Endothelial cell of umbilical vein (primary cell): ENCODE measurements around the gene TBX1. TPM values are rescaled to one million over a fixed set of nuclear protein-coding genes. Genes with fewer than 3 reads are reported as not detected.

Source experiments
- BruUV-seq: library from RNA; stranded (reverse); fragments of 400-500 nt; replicated peaks from 2 replicates; lab custom pipeline; 2021; lab: Mats Ljungman, UMichigan
- CTCF ChIA-PET: fragments of 300-600, 350-600 bp; sonication (Branson Sonifier 250); formaldehyde crosslinking; loops from one replicate; lab custom pipeline; 2021; ENCODE audit warnings: antibody characterized with exemption, inconsistent platforms; lab: Charles Lee
- POLR2A ChIA-PET: fragments of 300-600, 350-600 bp; sonication (Branson Sonifier 250); formaldehyde crosslinking; loops from one replicate; lab custom pipeline; 2021; ENCODE audit warnings: antibody characterized with exemption, inconsistent platforms; lab: Charles Lee
- DNase-seq: peaks from one replicate; pipeline ENCODE4 v3.0.0-alpha.2; 2011; ENCODE audit warnings: low read depth, low spot score
- FAIRE-seq: peaks from 2 replicates; lab custom pipeline; 2011; peaks lifted over from hg19 to GRCh38; lab: Jason Lieb, UNC
- H2AFZ ChIP-seq: 2 replicates; pipeline ENCODE4 v1.6.0; 2012; ENCODE audit warnings: low read depth, low read length, control low read depth, inconsistent platforms
- H3K27ac ChIP-seq: 2 replicates; pipeline ENCODE4 v1.5.1; 2011; ENCODE audit warnings: low read depth, mild to moderate bottlenecking, control low read depth, low read length, moderate library complexity; ENCODE audit not compliant: insufficient read depth
- H3K27me3 ChIP-seq, 2 experiments: 2 replicates each; pipeline versions ENCODE4 v1.6.0 to v1.6.1; 2011; ENCODE audit warnings: low read length in 2 of 2, mixed read lengths in 1 of 2; ENCODE audit not compliant: control insufficient read depth in 2 of 2, insufficient read depth in 2 of 2
- H3K36me3 ChIP-seq, 2 experiments: 2 replicates in 1 of 2; 3 replicates in 1 of 2; pipeline ENCODE4 v1.5.1; 2011; ENCODE audit warnings: low read length in 2 of 2, mild to moderate bottlenecking in 1 of 2, moderate library complexity in 1 of 2; ENCODE audit not compliant: control insufficient read depth in 2 of 2, insufficient read depth in 2 of 2; ENCODE audit errors: extremely low read depth in 1 of 2
- H3K4me1 ChIP-seq: 3 replicates; pipeline ENCODE4 v1.5.1; 2011; ENCODE audit warnings: mild to moderate bottlenecking, low read length; ENCODE audit not compliant: control insufficient read depth, insufficient read depth; ENCODE audit errors: extremely low read depth
- H3K4me2 ChIP-seq: 2 replicates; pipeline ENCODE4 v1.6.1; 2011; ENCODE audit warnings: low read length, control low read depth, mixed read lengths; ENCODE audit not compliant: insufficient read depth
- H3K4me3 ChIP-seq, 3 experiments: fragments of 200-600 bp in 1 of 3; sonication (generic), shearing (Covaris generic) in 1 of 3; replicated peaks in 1 of 3; 2 replicates each; pipeline ENCODE4 v1.5.1; 2011 to 2016; ENCODE audit warnings: control low read depth in 3 of 3, low read length in 3 of 3, mild to moderate bottlenecking in 2 of 3, inconsistent platforms in 1 of 3, low read depth in 1 of 3, moderate library complexity in 1 of 3; ENCODE audit not compliant: insufficient read depth in 1 of 3
- H3K79me2 ChIP-seq: 2 replicates; pipeline ENCODE4 v1.6.0; 2012; ENCODE audit warnings: low read length, inconsistent platforms; ENCODE audit not compliant: control insufficient read depth, insufficient read depth
- H3K9ac ChIP-seq: replicated peaks from 2 replicates; pipeline ENCODE3; 2011; ENCODE audit warnings: low read length, control low read depth; ENCODE audit not compliant: insufficient read depth; ENCODE audit errors: extremely low read depth
- H3K9me1 ChIP-seq: replicated peaks from 3 replicates; pipeline ENCODE4 v1.6.0; 2011; ENCODE audit warnings: mild to moderate bottlenecking, low read length; ENCODE audit not compliant: control insufficient read depth, insufficient read depth; ENCODE audit errors: extremely low read depth
- H3K9me3 ChIP-seq: replicated peaks from 2 replicates; pipeline ENCODE4 v1.5.1; 2012; ENCODE audit warnings: low read length, inconsistent platforms; ENCODE audit not compliant: control insufficient read depth, insufficient read depth
- H4K20me1 ChIP-seq: replicated peaks from 2 replicates; pipeline ENCODE3; 2011; ENCODE audit warnings: mild to moderate bottlenecking, low read length; ENCODE audit not compliant: control insufficient read depth, insufficient read depth; ENCODE audit errors: extremely low read depth
- EZH2 ChIP-seq: IDR thresholded peaks from 2 replicates; pipeline ENCODE4 v1.6.1; 2012; ENCODE audit warnings: borderline replicate concordance, low read depth, mild to moderate bottlenecking, moderate library complexity, low read length, inconsistent platforms; ENCODE audit not compliant: severe bottlenecking
- FOS ChIP-seq: IDR thresholded peaks from 2 replicates; pipeline ENCODE4 v1.6.1; 2011; ENCODE audit warnings: mild to moderate bottlenecking, low read length, moderate library complexity, borderline replicate concordance; ENCODE audit not compliant: insufficient read depth
- JUN ChIP-seq: IDR thresholded peaks from 2 replicates; pipeline ENCODE4 v1.6.1; 2011; ENCODE audit warnings: borderline replicate concordance, low read depth; ENCODE audit not compliant: insufficient read length, insufficient read depth
- MYC ChIP-seq: IDR thresholded peaks from one replicate; pipeline ENCODE4 v1.6.1; 2011; ENCODE audit warnings: mild to moderate bottlenecking, low read depth, low read length
- dilution Hi-C: fragments of 300-500 bp; cut with MboI; formaldehyde crosslinking; loops from one replicate; pipeline ENCODE4 v1.15.0; 2019; ENCODE audit warnings: low sequenced_read_pairs; ENCODE audit not compliant: extremely low pct_ligation_motif_present
- intact Hi-C: fragments of 100-400 bp; cut with micrococcal nuclease; formaldehyde crosslinking; loops from one replicate; pipeline ENCODE4 v1.10.0; 2022
- polyA plus RNA-seq, 4 experiments: library from polyadenylated mRNA; depleted of rRNA in 3 of 4; stranded (reverse) in 3 of 4; unstranded in 1 of 4; fragments of >200 nt; gene quantifications; 2 replicates each; pipeline versions ENCODE4 v1.2.1 to v1.2.3, GENCODE V29; 2011 to 2012; ENCODE audit warnings: missing spikeins in 1 of 4
- total RNA-seq: library from RNA; stranded (reverse); gene quantifications from 2 replicates; pipeline ENCODE4 v1.2.3, GENCODE V29; 2021
- TF ChIP-seq, protein P1 (sequence below), 2 donors: IDR thresholded peaks; 1 replicate in 1 of 2; 2 replicates in 1 of 2; pipeline ENCODE4 v1.5.1; 2011; ENCODE audit warnings: low read length in 2 of 2, mild to moderate bottlenecking in 2 of 2, moderate library complexity in 2 of 2, control low read depth in 1 of 2, inconsistent platforms in 1 of 2, low read depth in 1 of 2; ENCODE audit not compliant: insufficient read depth in 1 of 2; ENCODE audit errors: extremely low read depth in 1 of 2

Gene TBX1
- total and polyA plus RNA-seq, 2 donors (not counting 3 experiments of a cell fraction or from before 2014, with no cell fraction given): 11.0 to 30.2 TPM

DNA sequence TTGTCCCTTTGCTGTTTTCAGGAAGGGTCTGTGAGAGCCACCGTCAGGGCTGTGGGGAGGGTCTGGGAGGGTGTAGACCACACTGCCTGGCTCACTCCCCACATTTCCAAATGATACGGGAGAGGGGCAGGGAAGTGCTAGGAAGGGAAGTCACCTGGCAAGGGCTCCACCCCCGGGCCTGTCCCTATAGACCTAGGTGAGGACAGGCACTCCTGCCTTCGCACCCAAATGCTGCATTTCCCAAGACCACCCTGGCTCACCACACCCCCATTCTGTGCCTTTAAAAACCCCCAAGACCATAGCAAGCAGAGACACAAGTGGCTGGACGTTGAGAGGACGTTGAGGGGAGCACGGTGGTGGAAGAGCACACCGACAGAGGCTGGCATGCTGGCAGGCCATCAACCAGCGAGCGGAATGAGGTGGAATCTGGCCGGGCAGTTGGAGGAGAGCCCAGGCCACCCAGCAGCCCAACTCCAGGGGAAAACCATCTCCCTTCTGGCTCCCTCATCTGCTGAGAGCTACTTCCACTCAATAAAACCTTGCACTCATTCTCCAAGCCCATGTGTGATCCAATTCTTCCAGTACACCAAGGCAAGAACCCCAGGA, 48.4 kb downstream of the TBX1 start:
- Histone ChIP-seq H3K27me3 (no peaks in the 10 kb centered on the region), H3K9me3 (no peaks in the 10 kb centered on the region), H3K36me3 (no peaks in the 10 kb centered on the region), H3K4me2 (no peak overlapping the region), H3K9me1 (no peaks in the 10 kb centered on the region), H4K20me1 (no peaks in the 10 kb centered on the region), H2AFZ (no peak overlapping the region), H3K79me2 (no peaks in the 10 kb centered on the region), H3K4me1 (peaks cover 14% of the 10 kb centered on the region), H3K27ac (no peak overlapping the region), H3K9ac (no peak overlapping the region), H3K4me3 (no peak overlapping the region)
- TF ChIP-seq FOS (no peak), JUN (no peak), EZH2 (no peak), MYC (no peak)
- TF ChIP-seq, protein P1, sequence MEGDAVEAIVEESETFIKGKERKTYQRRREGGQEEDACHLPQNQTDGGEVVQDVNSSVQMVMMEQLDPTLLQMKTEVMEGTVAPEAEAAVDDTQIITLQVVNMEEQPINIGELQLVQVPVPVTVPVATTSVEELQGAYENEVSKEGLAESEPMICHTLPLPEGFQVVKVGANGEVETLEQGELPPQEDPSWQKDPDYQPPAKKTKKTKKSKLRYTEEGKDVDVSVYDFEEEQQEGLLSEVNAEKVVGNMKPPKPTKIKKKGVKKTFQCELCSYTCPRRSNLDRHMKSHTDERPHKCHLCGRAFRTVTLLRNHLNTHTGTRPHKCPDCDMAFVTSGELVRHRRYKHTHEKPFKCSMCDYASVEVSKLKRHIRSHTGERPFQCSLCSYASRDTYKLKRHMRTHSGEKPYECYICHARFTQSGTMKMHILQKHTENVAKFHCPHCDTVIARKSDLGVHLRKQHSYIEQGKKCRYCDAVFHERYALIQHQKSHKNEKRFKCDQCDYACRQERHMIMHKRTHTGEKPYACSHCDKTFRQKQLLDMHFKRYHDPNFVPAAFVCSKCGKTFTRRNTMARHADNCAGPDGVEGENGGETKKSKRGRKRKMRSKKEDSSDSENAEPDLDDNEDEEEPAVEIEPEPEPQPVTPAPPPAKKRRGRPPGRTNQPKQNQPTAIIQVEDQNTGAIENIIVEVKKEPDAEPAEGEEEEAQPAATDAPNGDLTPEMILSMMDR (IDR thresholded peaks at IDR 0.05; ENCODE audit: extremely low read depth in 1 of 2, insufficient read depth in 1 of 2, low read depth in 1 of 2, low read length in 2 of 2): no peak
- no peak for FAIRE-seq
- no peak for DNase-seq
- CTCF ChIA-PET: interaction anchor here (0.8 to 2.1 kb wide), 3 partner anchors 52 to 101 kb away, joined by 3 to 9 read pairs (median 3); no protein-coding TSS in a partner anchor
- BruUV-seq: no TSS peak
- dilution Hi-C loops (no loop called here), intact Hi-C loops (no loop called here)
- POLR2A ChIA-PET: no interaction called here
